HEK293 (cell line): ENCODE results near the gene CEP85.
A peak's percentile ranks its signal among the peaks of the same experiment; 100 is the strongest.

Experiments used
- CTCF ChIA-PET: fragments of 350-600 bp; formaldehyde crosslinking; extraction: SDS; loops from one replicate; lab custom pipeline; 2021; ENCODE audit warnings: antibody characterized with exemption; lab: Yijun Ruan, JAX
- POLR2A ChIA-PET: fragments of 300-600 bp; formaldehyde crosslinking; extraction: SDS; loops from one replicate; lab custom pipeline; 2020; ENCODE audit warnings: antibody characterized with exemption, inconsistent platforms; lab: Yijun Ruan, JAX
- H3K27ac ChIP-seq: fragments of 200-500 bp; sonication (Bioruptor generic); 2 replicates; pipeline ENCODE4 v1.5.1; 2014; ENCODE audit warnings: low read depth, low read length, control low read depth, inconsistent platforms; ENCODE audit errors: extremely low read depth
- H3K36me3 ChIP-seq, 2 experiments: fragments of 200-500 bp in 1 of 2; sonication (Bioruptor generic) in 1 of 2; 1 replicate in 1 of 2; 2 replicates in 1 of 2; pipeline ENCODE4 v1.5.1; 2014 to 2017; ENCODE audit warnings: inconsistent platforms in 2 of 2, low read length in 2 of 2; ENCODE audit not compliant: control insufficient read depth in 2 of 2, insufficient read depth in 1 of 2
- H3K4me1 ChIP-seq: fragments of 200-500 bp; sonication (Bioruptor generic); 2 replicates; pipeline ENCODE4 v1.5.1; 2014; ENCODE audit warnings: mild to moderate bottlenecking, low read length, inconsistent platforms; ENCODE audit not compliant: control insufficient read depth, insufficient read depth
- H3K4me3 ChIP-seq: 2 replicates; pipeline ENCODE4 v1.5.1; 2011; ENCODE audit warnings: low read depth, mild to moderate bottlenecking, control low read depth, low read length, moderate library complexity
- H3K9me3 ChIP-seq: fragments of 200-500 bp; sonication (Bioruptor generic); 2 replicates; pipeline ENCODE4 v1.5.1; 2014; ENCODE audit warnings: low read depth, low read length, inconsistent platforms; ENCODE audit not compliant: control insufficient read depth, insufficient read depth
- BCL11A ChIP-seq: fragments of 450-650 bp; formaldehyde crosslinking; IDR thresholded peaks from 2 replicates; pipeline ENCODE4 v1.5.1; 2016; ENCODE audit warnings: low read depth, missing biosample characterization, missing genetic modification characterization
- EGR2 ChIP-seq: fragments of 450-650 bp; formaldehyde crosslinking; IDR thresholded peaks from 2 replicates; pipeline ENCODE4 v1.5.1; 2016; ENCODE audit warnings: low read depth, missing biosample characterization, missing genetic modification characterization
- PRDM1 ChIP-seq: fragments of 450-650 bp; formaldehyde crosslinking; IDR thresholded peaks from 2 replicates; pipeline ENCODE4; 2016; ENCODE audit warnings: missing biosample characterization, missing genetic modification characterization
- PRDM4 ChIP-seq: fragments of 450-650 bp; formaldehyde crosslinking; IDR thresholded peaks from 2 replicates; pipeline ENCODE4 v1.5.1; 2017; ENCODE audit warnings: missing biosample characterization, missing genetic modification characterization
- SCRT1 ChIP-seq: fragments of 450-650 bp; formaldehyde crosslinking; IDR thresholded peaks from 2 replicates; pipeline ENCODE4 v1.5.1; 2016; ENCODE audit warnings: missing biosample characterization, missing genetic modification characterization, borderline replicate concordance
- SCRT2 ChIP-seq: fragments of 450-650 bp; formaldehyde crosslinking; IDR thresholded peaks from 2 replicates; pipeline ENCODE4 v1.5.1; 2016; ENCODE audit warnings: missing biosample characterization, missing genetic modification characterization
- ZBTB20 ChIP-seq: fragments of 450-650 bp; formaldehyde crosslinking; IDR thresholded peaks from 2 replicates; pipeline ENCODE4 v1.5.1; 2016; ENCODE audit warnings: missing biosample characterization, missing genetic modification characterization
- ZEB2 ChIP-seq: fragments of 450-650 bp; formaldehyde crosslinking; IDR thresholded peaks from 2 replicates; pipeline ENCODE4 v1.5.1; 2016; ENCODE audit warnings: missing biosample characterization, missing genetic modification characterization
- ZNF133 ChIP-seq: fragments of 450-650 bp; formaldehyde crosslinking; IDR thresholded peaks from 2 replicates; pipeline ENCODE4 v1.5.1; 2016; ENCODE audit warnings: missing biosample characterization, missing genetic modification characterization
- ZNF202 ChIP-seq: fragments of 450-650 bp; formaldehyde crosslinking; IDR thresholded peaks from 2 replicates; pipeline ENCODE4 v1.5.1; 2016; ENCODE audit warnings: missing biosample characterization, missing genetic modification characterization, borderline replicate concordance
- ZNF341 ChIP-seq: fragments of 450-650 bp; formaldehyde crosslinking; IDR thresholded peaks from 2 replicates; pipeline ENCODE4; 2016; ENCODE audit warnings: low read depth, missing biosample characterization, missing genetic modification characterization
- ZNF449 ChIP-seq: fragments of 450-650 bp; formaldehyde crosslinking; IDR thresholded peaks from 2 replicates; pipeline ENCODE4 v1.5.1; 2017; ENCODE audit warnings: missing biosample characterization, mild to moderate bottlenecking, missing genetic modification characterization, moderate library complexity
- ZNF610 ChIP-seq: fragments of 450-650 bp; formaldehyde crosslinking; IDR thresholded peaks from 2 replicates; pipeline ENCODE4 v1.5.1; 2016; ENCODE audit warnings: missing biosample characterization, missing genetic modification characterization, borderline replicate concordance
- ZNF777 ChIP-seq: fragments of 450-650 bp; formaldehyde crosslinking; IDR thresholded peaks from 2 replicates; pipeline ENCODE4 v1.5.1; 2017; ENCODE audit warnings: missing biosample characterization, missing genetic modification characterization, borderline replicate concordance
- ZNF785 ChIP-seq: fragments of 450-650 bp; formaldehyde crosslinking; IDR thresholded peaks from 2 replicates; pipeline ENCODE4 v1.5.1; 2016; ENCODE audit warnings: missing biosample characterization, missing genetic modification characterization
- TF ChIP-seq, protein P1 (sequence below): fragments of 450-650 bp; formaldehyde crosslinking; IDR thresholded peaks from 2 replicates; pipeline ENCODE4 v1.5.1; 2016; ENCODE audit warnings: missing biosample characterization, missing genetic modification characterization
- TF ChIP-seq, protein P2 (sequence below): fragments of 450-650 bp; formaldehyde crosslinking; IDR thresholded peaks from 2 replicates; pipeline ENCODE4 v1.5.1; 2016; ENCODE audit warnings: missing biosample characterization, missing genetic modification characterization
- TF ChIP-seq, protein P3 (sequence below): fragments of 450-650 bp; IDR thresholded peaks from 2 replicates; pipeline ENCODE4 v1.5.1; 2018; ENCODE audit warnings: missing biosample characterization, mild to moderate bottlenecking, missing genetic modification characterization

Gene CEP85

DNA sequence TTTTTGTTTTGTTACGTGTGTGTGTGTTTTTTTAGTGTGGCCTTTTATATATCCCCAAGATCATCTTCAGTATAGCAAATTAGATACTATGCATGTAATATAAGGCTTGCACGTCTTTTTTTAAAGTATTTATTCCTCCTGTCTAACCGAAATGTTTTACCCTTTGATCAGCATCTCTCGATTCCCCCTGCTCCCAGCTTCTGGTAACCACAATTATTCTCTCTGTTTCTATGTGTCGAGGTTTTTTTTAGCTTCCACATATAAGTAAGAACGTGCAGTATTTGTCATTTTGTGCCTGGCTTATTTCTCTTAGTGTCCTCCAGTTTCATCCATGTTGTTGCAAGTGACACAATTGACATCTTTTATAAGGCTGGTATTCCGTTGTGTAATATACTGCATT is 18.7 kb downstream of the CEP85 start (continued):
- no peak for TF ChIP-seq PRDM4 (tag by site-specific recombination)
- TF ChIP-seq ZBTB20 (tag by site-specific recombination) = no peak
- no peak for TF ChIP-seq ZNF610 (tag by site-specific recombination)
- no peak for TF ChIP-seq SCRT2 (tag by site-specific recombination)
- TF ChIP-seq, protein P1, sequence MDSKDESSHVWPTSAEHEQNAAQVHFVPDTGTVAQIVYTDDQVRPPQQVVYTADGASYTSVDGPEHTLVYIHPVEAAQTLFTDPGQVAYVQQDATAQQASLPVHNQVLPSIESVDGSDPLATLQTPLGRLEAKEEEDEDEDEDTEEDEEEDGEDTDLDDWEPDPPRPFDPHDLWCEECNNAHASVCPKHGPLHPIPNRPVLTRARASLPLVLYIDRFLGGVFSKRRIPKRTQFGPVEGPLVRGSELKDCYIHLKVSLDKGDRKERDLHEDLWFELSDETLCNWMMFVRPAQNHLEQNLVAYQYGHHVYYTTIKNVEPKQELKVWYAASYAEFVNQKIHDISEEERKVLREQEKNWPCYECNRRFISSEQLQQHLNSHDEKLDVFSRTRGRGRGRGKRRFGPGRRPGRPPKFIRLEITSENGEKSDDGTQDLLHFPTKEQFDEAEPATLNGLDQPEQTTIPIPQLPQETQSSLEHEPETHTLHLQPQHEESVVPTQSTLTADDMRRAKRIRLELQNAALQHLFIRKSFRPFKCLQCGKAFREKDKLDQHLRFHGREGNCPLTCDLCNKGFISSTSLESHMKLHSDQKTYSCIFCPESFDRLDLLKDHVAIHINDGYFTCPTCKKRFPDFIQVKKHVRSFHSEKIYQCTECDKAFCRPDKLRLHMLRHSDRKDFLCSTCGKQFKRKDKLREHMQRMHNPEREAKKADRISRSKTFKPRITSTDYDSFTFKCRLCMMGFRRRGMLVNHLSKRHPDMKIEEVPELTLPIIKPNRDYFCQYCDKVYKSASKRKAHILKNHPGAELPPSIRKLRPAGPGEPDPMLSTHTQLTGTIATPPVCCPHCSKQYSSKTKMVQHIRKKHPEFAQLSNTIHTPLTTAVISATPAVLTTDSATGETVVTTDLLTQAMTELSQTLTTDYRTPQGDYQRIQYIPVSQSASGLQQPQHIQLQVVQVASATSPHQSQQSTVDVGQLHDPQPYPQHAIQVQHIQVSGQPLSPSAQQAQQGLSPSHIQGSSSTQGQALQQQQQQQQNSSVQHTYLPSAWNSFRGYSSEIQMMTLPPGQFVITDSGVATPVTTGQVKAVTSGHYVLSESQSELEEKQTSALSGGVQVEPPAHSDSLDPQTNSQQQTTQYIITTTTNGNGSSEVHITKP (tag by site-specific recombination) = no peak
- no peak for TF ChIP-seq EGR2

DNA sequence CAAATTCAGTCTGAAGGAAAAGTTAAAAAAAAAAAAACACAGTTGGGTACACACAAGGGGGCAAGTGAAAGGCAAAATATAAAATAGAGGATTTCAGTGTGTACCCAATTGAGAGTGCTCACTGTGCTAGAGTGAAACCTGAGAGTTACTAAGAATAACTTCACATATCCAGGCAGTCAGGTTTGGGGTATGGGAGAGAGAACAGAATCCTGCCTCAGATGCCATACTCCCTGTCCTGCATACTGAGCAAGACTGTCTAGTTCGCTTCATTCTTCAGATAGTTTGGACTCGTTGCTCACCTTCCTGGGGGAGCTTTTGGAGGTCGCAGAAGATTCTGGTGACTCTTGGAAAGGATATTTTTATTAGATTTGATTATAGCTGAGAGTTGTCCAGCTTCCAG is 20.4 kb downstream of the CEP85 start:
- Histone ChIP-seq H3K4me1 (no peaks in the 10 kb centered on the region), H3K27ac (no peak overlapping the region), H3K9me3 (no peaks in the 10 kb centered on the region), H3K4me3 (no peak overlapping the region), H3K36me3 (peaks cover 24 to 73% of the 10 kb centered on the region in 2 experiments)
- ChIA-PET POLR2A (interaction anchor here (1.6 kb wide), 1 partner anchor 21 kb away, joined by 4 read pairs; no protein-coding TSS in a partner anchor), CTCF (interaction anchor here (0.7 kb wide), 1 partner anchor 64 kb away, joined by 3 read pairs; the partner anchor contains the start of gene CATSPER4)
- peak; percentile 46 for TF ChIP-seq PRDM1 (tag by site-specific recombination)
- TF ChIP-seq, protein P2, sequence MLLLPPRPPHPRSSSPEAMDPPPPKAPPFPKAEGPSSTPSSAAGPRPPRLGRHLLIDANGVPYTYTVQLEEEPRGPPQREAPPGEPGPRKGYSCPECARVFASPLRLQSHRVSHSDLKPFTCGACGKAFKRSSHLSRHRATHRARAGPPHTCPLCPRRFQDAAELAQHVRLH = no peak

- H3K9me3 ChIP-seq = no peaks in the 10 kb centered on the region
- ChIA-PET CTCF (interaction anchor here (0.6 to 1.7 kb wide), 3 partner anchors 18 to 685 kb away, joined by 3 to 6 read pairs (median 5); no protein-coding TSS in a partner anchor), POLR2A (no interaction called here)
- no peak overlapping the region for H3K4me3 ChIP-seq
- TF ChIP-seq ZEB2 (tag by site-specific recombination) (no peak), ZNF202 (no peak), SCRT1 (tag by site-specific recombination) (no peak), ZNF449 (tag by site-specific recombination) (no peak), ZNF777 (no peak), ZNF133 (no peak), BCL11A (tag by site-specific recombination) (no peak), ZNF341 (tag by site-specific recombination) (no peak), ZNF785 (tag by site-specific recombination) (no peak)
- TF ChIP-seq, protein P3, sequence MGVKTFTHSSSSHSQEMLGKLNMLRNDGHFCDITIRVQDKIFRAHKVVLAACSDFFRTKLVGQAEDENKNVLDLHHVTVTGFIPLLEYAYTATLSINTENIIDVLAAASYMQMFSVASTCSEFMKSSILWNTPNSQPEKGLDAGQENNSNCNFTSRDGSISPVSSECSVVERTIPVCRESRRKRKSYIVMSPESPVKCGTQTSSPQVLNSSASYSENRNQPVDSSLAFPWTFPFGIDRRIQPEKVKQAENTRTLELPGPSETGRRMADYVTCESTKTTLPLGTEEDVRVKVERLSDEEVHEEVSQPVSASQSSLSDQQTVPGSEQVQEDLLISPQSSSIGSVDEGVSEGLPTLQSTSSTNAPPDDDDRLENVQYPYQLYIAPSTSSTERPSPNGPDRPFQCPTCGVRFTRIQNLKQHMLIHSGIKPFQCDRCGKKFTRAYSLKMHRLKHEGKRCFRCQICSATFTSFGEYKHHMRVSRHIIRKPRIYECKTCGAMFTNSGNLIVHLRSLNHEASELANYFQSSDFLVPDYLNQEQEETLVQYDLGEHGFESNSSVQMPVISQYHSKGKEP (tag by site-specific recombination) = no peak
- peaks cover 38 to 80% of the 10 kb centered on the region in 2 experiments for H3K36me3 ChIP-seq
- no peak overlapping the region for H3K27ac ChIP-seq
- no peaks in the 10 kb centered on the region for H3K4me1 ChIP-seq
These were observed 23.2 kb downstream of the CEP85 start for GRCh38 chr1:26257222-26257621.
